Activated T-cell treated with anti-CD3 and anti-CD28 coated beads, Interleukin-2, amount 50 U/mL, for 1 hour (primary cell): ENCODE results near the gene SYT1.
"Not testable (repeated sequence)": the region's sequence is repeated elsewhere in the genome, so short reads cannot be mapped to it uniquely, and the experiment has no call there.

ENCODE experiments used
- DNase-seq: peaks from one replicate; pipeline ENCODE4 v3.0.0-alpha.2; 2020

The SYT1 gene

GRCh38 chr12:78864403-78864869 is at the start of gene SYT1:
TSS of gene SYT1 (plus strand) at chr12:78864774.
- no peak for DNase-seq

GRCh38 chr12:78818487-78818886 is 46.1 kb upstream of the SYT1 start:
- DNase-seq = no peak

GRCh38 chr12:78820946-78821345 is 43.6 kb upstream of the SYT1 start:
- DNase-seq = no peak

GRCh38 chr12:78824918-78825317 is 39.7 kb upstream of the SYT1 start:
- no peak for DNase-seq

- no peak for DNase-seq
These were observed 34.9 kb upstream of the SYT1 start for GRCh38 chr12:78829690-78830089.

GRCh38 chr12:78835493-78835892 is 29.1 kb upstream of the SYT1 start:
- DNase-seq = no peak

GRCh38 chr12:78840518-78841019 is 24.0 kb upstream of the SYT1 start:
- not testable (repeated sequence) for DNase-seq

- DNase-seq = no peak
These were observed 11.3 kb upstream of the SYT1 start for GRCh38 chr12:78853231-78853630.

- no peak for DNase-seq
These were observed 832 bp upstream of the SYT1 start for GRCh38 chr12:78863482-78864402.

GRCh38 chr12:78864870-78865463 is 393 bp downstream of the SYT1 start:
- DNase-seq = no peak

- DNase-seq = no peak
These were observed 942 bp downstream of the SYT1 start for GRCh38 chr12:78865516-78865915.

- no peak for DNase-seq
These were observed 1.9 kb downstream of the SYT1 start for GRCh38 chr12:78866518-78866917.

- no peak for DNase-seq
These were observed 6.0 kb downstream of the SYT1 start for GRCh38 chr12:78870539-78870938.

GRCh38 chr12:78871566-78871965 is 7.0 kb downstream of the SYT1 start:
- DNase-seq = no peak

GRCh38 chr12:78878459-78878858 is 13.9 kb downstream of the SYT1 start:
- DNase-seq = no peak

GRCh38 chr12:78878866-78879265 is 14.3 kb downstream of the SYT1 start:
- no peak for DNase-seq

GRCh38 chr12:78880078-78880477 is 15.5 kb downstream of the SYT1 start:
- DNase-seq = no peak

- DNase-seq = no peak
These were observed 17.1 kb downstream of the SYT1 start for GRCh38 chr12:78881685-78882084.

GRCh38 chr12:78885466-78885865 is 20.9 kb downstream of the SYT1 start:
- DNase-seq = no peak

- DNase-seq = no peak
These were observed 22.3 kb downstream of the SYT1 start for GRCh38 chr12:78886719-78887407.

- DNase-seq = no peak
These were observed 22.9 kb downstream of the SYT1 start for GRCh38 chr12:78887444-78887843.

GRCh38 chr12:78888568-78888967 is 24.0 kb downstream of the SYT1 start:
- no peak for DNase-seq

- no peak for DNase-seq
These were observed 27.2 kb downstream of the SYT1 start for GRCh38 chr12:78891646-78892353.
